ES-I3 (cell line): ENCODE measurements around the gene MYCL.
"Not testable (repeated sequence)": the region's sequence is repeated elsewhere in the genome, so short reads cannot be mapped to it uniquely, and the experiment has no call there.

ENCODE experiments used
- H3K36me3 ChIP-seq: 2 replicates; pipeline ENCODE4 v1.6.1; 2013; ENCODE audit warnings: mild to moderate bottlenecking, low read length, control low read depth, moderate library complexity; ENCODE audit not compliant: insufficient read depth
- H3K4me1 ChIP-seq: 2 replicates; pipeline ENCODE4 v1.6.1; 2013; ENCODE audit warnings: mild to moderate bottlenecking, control low read depth, low read length; ENCODE audit not compliant: insufficient read depth
- H3K9ac ChIP-seq: 2 replicates; pipeline ENCODE4 v1.6.1; 2013; ENCODE audit warnings: low read depth, mild to moderate bottlenecking, low read length, moderate library complexity
- H3K9me3 ChIP-seq: 2 replicates; pipeline ENCODE4 v1.6.1; 2013; ENCODE audit warnings: mild to moderate bottlenecking, low read length, moderate library complexity; ENCODE audit not compliant: control insufficient read depth, insufficient read depth

The MYCL gene

DNA sequence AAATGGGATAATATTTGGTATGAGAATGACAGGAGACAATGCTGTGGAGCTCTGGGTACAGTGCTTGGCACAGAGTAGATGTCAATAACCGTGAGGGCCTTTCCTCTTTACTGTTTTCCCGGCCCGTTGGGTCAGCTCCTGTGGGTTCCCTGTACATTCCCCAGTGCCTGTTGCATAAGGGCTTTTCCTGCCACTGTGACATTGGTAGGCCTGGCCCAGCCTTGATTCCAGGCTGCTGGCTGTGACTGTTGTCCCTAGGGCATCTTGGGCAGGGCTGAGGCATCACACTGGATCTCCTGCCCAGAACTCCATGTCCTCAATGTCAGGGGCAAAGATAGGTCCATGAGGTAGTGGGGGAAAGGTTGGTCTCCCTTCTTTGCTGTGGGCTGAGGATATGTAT lies 25.8 kb upstream of the MYCL start:
- H3K4me1 ChIP-seq: no peaks in the 10 kb centered on the region; the same call in 1 of the 2 replicates
- H3K9ac ChIP-seq: no peak overlapping the region
- no peaks in the 10 kb centered on the region for H3K9me3 ChIP-seq
- no peaks in the 10 kb centered on the region for H3K36me3 ChIP-seq

DNA sequence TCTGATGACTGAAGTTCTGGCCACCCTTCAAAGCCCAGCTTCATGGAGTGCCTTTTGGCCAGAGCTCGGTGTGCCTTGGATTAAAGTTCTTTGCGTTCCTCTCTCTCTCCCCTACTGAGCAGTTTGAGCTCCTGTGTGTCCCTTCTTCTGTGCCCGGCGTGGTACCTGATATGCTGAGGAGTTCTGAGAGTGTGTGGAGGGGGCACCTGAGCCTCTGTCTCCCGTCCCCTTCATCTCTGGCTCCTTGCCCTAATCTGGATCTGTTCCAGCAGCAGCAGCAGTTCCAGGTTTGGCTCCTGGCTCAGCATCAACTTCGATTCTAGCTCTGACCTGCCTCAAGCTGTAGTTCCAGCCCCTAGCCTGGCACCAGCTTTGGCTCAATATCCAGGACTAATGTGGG lies 25.1 kb upstream of the MYCL start:
- H3K4me1 ChIP-seq: peaks cover 3% of the 10 kb centered on the region; the same call in 1 of the 2 replicates
- H3K9ac ChIP-seq: no peak overlapping the region
- H3K9me3 ChIP-seq: no peaks in the 10 kb centered on the region
- no peaks in the 10 kb centered on the region for H3K36me3 ChIP-seq

DNA sequence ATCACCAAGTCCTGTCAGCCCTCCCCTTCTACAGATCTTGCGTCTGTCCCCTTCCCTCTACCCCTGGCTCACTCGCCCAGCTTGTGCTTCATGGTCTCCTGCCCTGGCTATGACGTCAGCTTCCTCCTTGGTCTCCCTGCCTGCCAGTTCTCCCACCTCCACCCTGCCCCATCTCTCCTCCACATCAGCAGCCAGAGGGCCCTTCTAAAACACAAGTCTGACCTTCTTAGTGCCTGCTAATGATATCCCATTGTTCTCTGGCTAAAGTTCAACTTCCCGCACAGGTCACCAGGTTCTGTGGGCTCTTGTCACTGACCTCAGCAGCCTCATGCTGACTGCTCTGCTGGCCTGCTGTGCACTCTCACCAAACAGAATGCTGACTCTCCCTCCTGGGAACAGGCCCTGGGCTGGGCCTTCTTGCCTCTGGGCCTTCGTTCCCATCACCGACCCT lies 24.7 kb upstream of the MYCL start:
- Histone ChIP-seq H3K9me3 (no peaks in the 10 kb centered on the region), H3K4me1 (peaks cover 8% of the 10 kb centered on the region; the same call in 1 of the 2 replicates), H3K36me3 (no peaks in the 10 kb centered on the region), H3K9ac (no peak overlapping the region)

DNA sequence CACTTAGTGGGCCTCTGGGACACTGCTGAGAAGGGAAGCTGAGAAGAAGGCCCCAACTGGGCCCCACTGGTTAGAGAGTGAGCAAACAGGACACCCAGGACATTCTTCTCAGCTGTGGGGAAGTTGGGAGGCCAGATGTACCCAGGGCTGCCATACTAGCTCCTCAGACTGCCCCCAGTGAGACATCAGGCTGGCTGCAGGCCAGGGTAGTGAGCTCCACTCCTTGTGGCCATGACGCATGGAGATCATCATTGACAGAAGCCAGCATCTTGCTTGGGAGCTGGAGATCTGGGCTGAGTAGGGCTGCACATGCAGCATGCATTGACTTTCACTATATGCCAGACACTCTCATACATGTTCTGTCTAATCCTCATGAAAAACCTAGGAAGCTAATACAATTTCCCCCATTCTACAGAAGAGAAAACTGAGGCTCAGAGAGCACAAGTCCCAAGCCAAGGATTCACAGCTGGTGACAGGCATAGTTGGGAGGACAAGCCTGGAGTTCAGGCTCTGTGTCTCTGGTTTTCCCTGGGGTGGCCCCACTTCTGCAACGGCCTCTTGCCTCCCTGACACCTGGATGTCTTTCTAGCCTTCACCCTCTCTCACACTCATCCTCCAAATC lies 24.1 kb upstream of the MYCL start:
- peaks cover 9% of the 10 kb centered on the region; the same call in 1 of the 2 replicates for H3K4me1 ChIP-seq
- H3K9ac ChIP-seq: no peak overlapping the region
- no peaks in the 10 kb centered on the region for H3K9me3 ChIP-seq
- no peaks in the 10 kb centered on the region for H3K36me3 ChIP-seq

DNA sequence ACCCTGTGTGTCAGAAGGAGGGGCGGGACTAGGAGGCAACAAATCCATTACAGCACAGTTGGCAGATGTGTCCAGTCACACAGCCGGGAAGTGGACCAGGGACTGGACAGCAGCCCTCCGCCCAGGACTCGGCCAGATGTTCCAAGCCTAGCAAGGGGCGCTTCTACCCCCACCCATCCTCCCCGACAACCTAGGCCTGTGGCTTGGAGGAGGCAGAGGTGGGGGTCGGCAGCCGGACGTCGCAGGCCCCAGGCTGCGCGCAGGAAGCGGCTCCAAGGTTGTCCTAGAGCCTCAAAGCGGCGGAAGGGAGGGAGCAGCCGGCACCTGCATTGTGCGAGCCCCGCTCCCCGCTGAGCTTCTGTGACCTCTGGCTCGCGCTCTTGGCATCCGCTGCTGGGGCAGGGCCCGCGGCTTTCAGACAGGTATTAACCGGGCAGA lies 20.6 kb upstream of the MYCL start:
- Histone ChIP-seq H3K36me3 (no peaks in the 10 kb centered on the region), H3K9me3 (no peaks in the 10 kb centered on the region), H3K9ac (peak overlapping the region; percentile 45; the same call in 1 of the 2 replicates), H3K4me1 (peaks cover 9% of the 10 kb centered on the region; the same call in 1 of the 2 replicates)

DNA sequence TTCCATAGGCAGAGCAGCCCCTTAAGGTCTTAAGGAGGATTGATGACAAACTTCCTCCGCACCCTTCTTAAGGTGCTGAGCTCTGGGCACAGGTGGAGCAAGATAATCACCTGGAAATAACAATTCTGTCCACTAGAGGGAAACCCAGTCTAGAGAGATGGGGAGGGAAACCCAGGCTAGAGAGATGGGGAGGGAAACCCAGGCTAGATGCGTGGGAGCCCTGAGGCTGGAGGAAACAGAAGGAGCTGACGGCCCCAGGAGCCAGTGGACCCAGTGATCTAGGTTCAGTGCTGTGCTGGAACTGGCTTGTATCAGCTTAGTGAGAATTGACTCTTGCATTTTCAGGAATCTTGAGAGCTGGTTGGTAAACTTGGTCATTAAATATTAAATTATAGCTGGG lies 17.8 kb upstream of the MYCL start:
- Histone ChIP-seq H3K4me1 (peaks cover 9% of the 10 kb centered on the region; the same call in 1 of the 2 replicates), H3K9me3 (no peaks in the 10 kb centered on the region), H3K36me3 (no peaks in the 10 kb centered on the region), H3K9ac (no peak overlapping the region)

DNA sequence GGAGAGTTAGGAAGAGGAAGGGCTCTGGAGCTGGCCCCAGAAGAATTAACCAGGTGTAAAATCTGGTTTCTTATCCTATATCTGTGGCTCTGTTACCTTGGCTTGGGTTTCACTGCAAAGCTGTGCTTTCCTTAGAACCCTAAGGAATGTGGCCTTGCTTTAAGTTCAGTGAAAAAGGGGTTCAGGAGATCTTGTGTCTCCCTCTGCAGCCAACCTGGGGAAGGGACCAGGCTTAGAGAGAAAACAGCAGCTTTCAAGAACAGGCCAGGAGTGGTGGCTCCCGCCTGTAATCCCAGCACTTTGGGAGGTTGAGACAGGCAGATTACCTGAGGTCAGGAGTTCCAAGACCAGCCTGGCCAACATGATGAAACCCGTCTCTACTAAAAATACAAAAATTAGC lies 16.1 kb upstream of the MYCL start:
- Histone ChIP-seq H3K36me3 (no peaks in the 10 kb centered on the region), H3K4me1 (peaks cover 9% of the 10 kb centered on the region; the same call in 1 of the 2 replicates)

DNA sequence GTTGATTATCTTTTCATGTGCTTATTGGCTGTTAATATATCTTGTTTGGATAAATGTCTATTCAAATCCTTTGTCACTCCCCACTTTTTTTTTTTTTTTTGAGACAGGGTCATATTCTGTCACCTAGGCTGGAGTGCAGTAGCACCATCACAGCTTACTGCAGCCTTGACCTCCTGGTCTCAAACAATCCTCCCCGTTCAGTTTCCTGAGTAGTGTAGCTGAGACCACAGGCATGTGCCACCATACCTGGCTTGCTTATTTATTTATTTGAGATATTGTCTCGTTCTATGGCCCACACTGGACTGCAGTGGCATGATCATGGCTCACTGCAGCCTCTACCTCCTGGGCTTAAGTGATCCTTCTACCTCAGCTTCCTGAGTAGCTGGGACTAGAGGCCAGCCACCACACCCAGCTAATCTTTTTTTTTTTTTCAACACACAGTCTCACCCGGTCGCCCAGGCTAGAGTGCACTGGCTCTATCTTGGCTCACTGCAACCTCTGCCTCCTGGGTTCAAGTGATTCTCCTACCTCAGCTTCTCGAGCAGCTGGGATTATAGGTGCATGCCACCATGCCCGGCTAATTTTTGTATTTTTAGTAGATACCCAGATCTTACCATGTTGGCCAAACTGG lies 13.9 kb upstream of the MYCL start:
- Histone ChIP-seq H3K4me1 (no peaks in the 10 kb centered on the region), H3K9me3 (no peaks in the 10 kb centered on the region), H3K36me3 (no peaks in the 10 kb centered on the region), H3K9ac (no peak overlapping the region)

More for the DNA sequence above, 16.1 kb upstream of the MYCL start:
- Histone ChIP-seq H3K9ac (no peak overlapping the region), H3K9me3 (no peaks in the 10 kb centered on the region)

DNA sequence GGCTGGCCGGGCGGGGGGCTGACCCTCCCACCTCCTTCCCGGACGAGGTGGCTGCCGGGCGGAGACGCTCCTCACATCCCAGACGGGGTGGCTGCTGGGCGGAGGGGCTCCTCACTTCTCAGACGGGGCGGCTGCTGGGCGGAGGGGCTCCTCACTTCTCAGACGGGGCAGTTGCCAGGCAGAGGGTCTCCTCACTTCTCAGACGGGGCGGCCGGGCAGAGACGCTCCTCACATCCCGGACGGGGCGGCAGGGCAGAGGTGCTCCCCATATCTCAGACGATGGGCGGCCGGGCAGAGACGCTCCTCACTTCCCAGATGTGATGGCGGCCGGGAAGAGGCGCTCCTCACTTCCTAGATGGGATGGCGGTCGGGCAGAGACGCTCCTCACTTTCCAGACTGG lies 11.4 kb upstream of the MYCL start:
- H3K36me3 ChIP-seq, H3K9ac ChIP-seq, H3K4me1 ChIP-seq, H3K9me3 ChIP-seq: not testable (repeated sequence)

DNA sequence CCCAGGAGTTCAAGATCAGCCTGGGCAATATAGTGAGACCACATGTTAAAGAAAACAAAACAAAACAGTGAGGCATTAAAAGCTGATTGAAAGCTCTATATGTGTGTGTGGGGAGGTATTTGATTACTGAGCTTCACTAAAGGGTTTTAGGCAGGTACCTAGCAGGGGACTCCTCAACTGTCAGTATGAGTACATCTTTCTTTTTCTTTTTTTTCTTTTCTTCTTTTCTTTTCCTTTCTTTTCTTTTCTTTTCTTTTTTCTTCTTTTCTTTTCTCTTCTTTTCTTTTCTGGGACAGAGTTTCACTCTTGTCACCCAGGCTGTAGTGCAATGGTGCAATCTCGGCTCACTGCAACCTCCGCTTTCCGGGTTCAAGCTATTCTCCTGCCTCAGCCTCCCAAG lies 8.5 kb upstream of the MYCL start:
- H3K36me3 ChIP-seq: no peaks in the 10 kb centered on the region
- H3K4me1 ChIP-seq: no peaks in the 10 kb centered on the region
- peaks cover 8% of the 10 kb centered on the region for H3K9me3 ChIP-seq
- H3K9ac ChIP-seq: no peak overlapping the region

DNA sequence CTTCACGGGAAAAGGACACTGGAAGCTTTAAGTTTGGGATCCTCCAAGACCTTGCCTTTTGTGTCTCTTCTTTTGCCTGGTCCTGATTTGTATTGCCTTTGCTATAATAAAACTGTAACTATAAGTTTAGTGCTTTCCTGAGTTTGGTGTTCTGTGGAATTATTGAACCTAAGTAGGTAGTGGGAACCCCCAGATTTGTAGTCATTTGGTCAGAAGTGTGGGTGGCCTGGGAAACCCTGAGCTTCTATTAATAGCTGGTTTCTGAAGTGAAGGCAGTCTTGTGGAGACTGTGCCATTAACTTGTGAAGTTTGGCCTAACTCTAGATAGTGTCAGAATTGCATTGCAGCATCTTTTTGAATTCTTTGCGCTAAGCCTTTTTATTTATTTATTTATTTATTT lies 6.8 kb upstream of the MYCL start:
- Histone ChIP-seq H3K9me3 (peaks cover 8% of the 10 kb centered on the region), H3K36me3 (no peaks in the 10 kb centered on the region), H3K9ac (no peak overlapping the region), H3K4me1 (no peaks in the 10 kb centered on the region)

DNA sequence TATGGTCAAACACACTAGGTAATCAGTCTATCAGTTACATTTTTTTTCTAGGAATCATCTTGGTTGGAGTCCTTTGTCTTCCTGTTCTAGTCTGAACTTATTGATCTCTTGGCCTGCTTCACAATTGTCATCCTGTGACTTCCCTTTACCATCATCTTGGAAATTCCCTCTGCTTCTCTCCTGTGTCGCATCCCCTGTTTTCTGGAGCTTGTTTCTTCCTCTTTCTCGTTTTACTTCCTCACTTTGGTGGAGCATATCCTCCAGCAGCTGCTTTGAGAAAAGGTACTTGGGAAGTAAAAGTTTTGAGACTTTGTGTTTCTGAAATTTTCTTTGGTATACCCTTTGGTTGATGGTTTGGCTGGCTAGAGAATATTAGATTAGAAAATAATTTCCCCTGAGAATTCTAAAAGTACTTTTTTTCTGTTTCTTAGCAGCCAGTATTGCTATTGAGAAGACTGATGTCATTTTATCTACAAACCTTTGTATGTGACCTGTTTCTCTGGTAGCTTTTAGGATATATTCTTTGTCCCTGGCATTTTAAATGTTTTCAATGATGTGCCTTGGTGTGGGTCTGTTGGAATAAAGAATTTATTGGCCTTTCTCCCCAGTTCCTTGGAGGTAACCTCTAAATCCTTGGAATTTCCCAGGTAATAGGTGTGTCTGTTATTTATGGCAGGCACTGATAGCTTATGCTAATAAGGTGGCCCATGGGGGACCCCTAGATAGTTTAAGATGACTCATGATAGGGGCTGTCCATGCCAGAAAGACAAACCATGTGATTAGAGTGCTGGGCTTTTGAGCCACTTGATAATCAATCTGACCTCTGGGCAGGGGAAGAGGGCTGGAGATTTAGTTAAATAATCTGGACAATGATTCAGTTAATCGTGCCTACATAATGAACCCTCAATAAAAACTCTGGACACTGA lies 6.1 kb upstream of the MYCL start:
- Histone ChIP-seq H3K9ac (no peak overlapping the region), H3K36me3 (no peaks in the 10 kb centered on the region), H3K9me3 (peaks cover 8% of the 10 kb centered on the region), H3K4me1 (no peaks in the 10 kb centered on the region)

DNA sequence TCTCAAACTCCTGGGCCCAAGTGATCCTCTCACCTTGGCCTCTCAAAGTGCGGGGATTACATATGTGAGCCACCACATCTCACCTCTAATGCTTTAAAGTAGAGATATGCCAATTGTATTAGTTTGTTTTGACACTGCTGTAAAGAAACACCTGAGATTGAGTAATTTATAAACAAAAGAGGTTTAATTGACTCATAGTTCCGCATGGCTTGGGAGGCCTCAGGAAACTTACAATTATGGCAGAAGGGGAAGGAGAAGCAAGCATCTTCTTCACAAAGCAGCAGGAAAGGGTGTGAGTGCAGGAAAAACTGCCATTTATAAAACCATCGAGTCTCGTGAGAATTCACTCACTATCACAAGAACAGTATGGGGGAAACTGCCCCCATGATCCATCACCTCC lies 3.5 kb upstream of the MYCL start:
- Histone ChIP-seq H3K9ac (no peak overlapping the region), H3K9me3 (peaks cover 8% of the 10 kb centered on the region), H3K36me3 (no peaks in the 10 kb centered on the region), H3K4me1 (no peaks in the 10 kb centered on the region)

DNA sequence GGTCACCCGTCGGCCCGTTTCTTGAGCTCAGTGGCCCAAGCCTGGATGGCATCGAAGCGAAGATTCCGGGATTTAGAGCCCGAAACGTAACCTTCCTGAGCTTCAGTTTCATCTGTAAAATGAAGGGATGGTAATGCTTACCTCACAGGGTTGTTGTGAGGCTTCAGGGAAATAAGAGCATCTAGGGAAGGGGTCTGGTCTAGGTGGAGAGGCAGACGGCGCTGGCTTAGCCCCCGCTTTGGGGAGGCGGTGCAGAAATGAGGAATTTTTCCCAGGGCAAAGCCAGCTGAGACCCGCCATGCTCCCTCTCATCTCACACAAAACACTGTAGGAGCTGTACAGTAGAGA lies 717 bp upstream of the MYCL start:
- H3K9me3 ChIP-seq: no peaks in the 10 kb centered on the region
- peaks cover 16% of the 10 kb centered on the region; the same call in 1 of the 2 replicates for H3K4me1 ChIP-seq
- peak overlapping the region; percentile 85 for H3K9ac ChIP-seq
- no peaks in the 10 kb centered on the region for H3K36me3 ChIP-seq

DNA sequence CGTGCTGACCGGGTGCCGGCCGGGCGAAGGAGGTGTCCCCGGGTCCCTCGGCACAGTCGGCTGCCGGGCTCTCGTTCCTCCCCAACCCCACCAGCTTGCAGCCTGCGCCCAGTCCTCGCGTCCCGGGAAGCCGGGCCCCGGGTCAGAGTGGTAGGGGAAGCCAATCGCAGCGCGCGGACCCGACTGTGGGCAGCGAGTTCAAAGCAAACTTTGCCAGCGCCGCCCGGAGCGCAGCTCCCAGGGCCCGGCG lies 328 bp downstream of the MYCL start:
- H3K9ac ChIP-seq: peak overlapping the region; percentile 85

More for the DNA sequence above, 328 bp downstream of the MYCL start:
- Histone ChIP-seq H3K4me1 (peaks cover 25% of the 10 kb centered on the region; the same call in 1 of the 2 replicates), H3K9me3 (no peaks in the 10 kb centered on the region), H3K36me3 (no peaks in the 10 kb centered on the region)
